BJ (cell line): Measurements from ENCODE around the gene SMAD7. TPM values are rescaled to one million over a fixed set of nuclear protein-coding genes. Genes with fewer than 3 reads are reported as not detected.

Experiments used
- CTCF ChIA-PET: fragments of 350-600 bp; formaldehyde crosslinking; extraction: SDS; loops from one replicate; lab custom pipeline; 2021; ENCODE audit warnings: antibody characterized with exemption, inconsistent platforms; lab: Yijun Ruan, JAX
- POLR2A ChIA-PET: fragments of 300-600 bp; sonication (Branson Sonifier 250); formaldehyde crosslinking; extraction: SDS; loops from one replicate; lab custom pipeline; 2021; ENCODE audit warnings: antibody characterized with exemption; lab: Charles Lee
- DNase-seq: peaks from one replicate; pipeline ENCODE4 v3.0.0-alpha.2; 2011; ENCODE audit warnings: low read depth
- H3K27me3 ChIP-seq: 2 replicates; pipeline ENCODE4 v1.6.0; 2011; ENCODE audit warnings: low read length; ENCODE audit not compliant: control insufficient read depth, insufficient read depth
- H3K36me3 ChIP-seq: 2 replicates; pipeline ENCODE4 v1.5.1; 2011; ENCODE audit warnings: low read length; ENCODE audit not compliant: control insufficient read depth, insufficient read depth
- H3K4me3 ChIP-seq: 2 replicates; pipeline ENCODE4 v1.5.1; 2011; ENCODE audit warnings: low read depth, mild to moderate bottlenecking, control low read depth, low read length
- CTCF ChIP-seq: IDR thresholded peaks from 2 replicates; pipeline ENCODE4 v1.5.1; 2011; ENCODE audit warnings: low read depth, mild to moderate bottlenecking, control low read depth, inconsistent platforms, low read length, moderate library complexity; ENCODE audit not compliant: insufficient read depth
- polyA plus RNA-seq: library from polyadenylated mRNA; depleted of rRNA; stranded (reverse); fragments of >200 nt; gene quantifications from 2 replicates; pipeline ENCODE4 v1.2.3, GENCODE V29; 2011

SMAD7 gene
- polyA plus RNA-seq, 1 experiment: 24.2 TPM

GRCh38 chr18:48929212-48929612 is 21.6 kb downstream of the SMAD7 start:
- DNase-seq: no peak
- Histone ChIP-seq H3K4me3 (no peak overlapping the region), H3K27me3 (no peaks in the 10 kb centered on the region), H3K36me3 (0 out of 2 replicates have a peak, but pooled peaks cover 2% of the 10 kb centered on the region)
- ChIA-PET POLR2A (interaction anchor here (0.6 to 1.0 kb wide), 2 partner anchors 97 to 128 kb away, joined by 3 read pairs; no protein-coding TSS in a partner anchor), CTCF (interaction anchor here (0.6 to 1.0 kb wide), 2 partner anchors 19 to 102 kb away, joined by 3 to 4 read pairs; no protein-coding TSS in a partner anchor)
- TF ChIP-seq CTCF: no peak

GRCh38 chr18:48928787-48929186 is 22.0 kb downstream of the SMAD7 start:
- ChIA-PET POLR2A (no interaction called here), CTCF (no interaction called here)
- no peak overlapping the region for H3K4me3 ChIP-seq

GRCh38 chr18:48927286-48928080 is 23.3 kb downstream of the SMAD7 start:
- ChIA-PET POLR2A (no interaction called here), CTCF (no interaction called here)
- Histone ChIP-seq H3K27me3 (no peaks in the 10 kb centered on the region), H3K4me3 (no peak overlapping the region), H3K36me3 (no peaks in the 10 kb centered on the region)
- no peak for DNase-seq
- no peak for TF ChIP-seq CTCF

More at GRCh38 chr18:48928787-48929186, 22.0 kb downstream of the SMAD7 start:
- Histone ChIP-seq H3K36me3 (0 out of 2 replicates have a peak, but pooled peaks cover 2% of the 10 kb centered on the region), H3K27me3 (no peaks in the 10 kb centered on the region)
- no peak for TF ChIP-seq CTCF
- no peak for DNase-seq

GRCh38 chr18:48926420-48926857 is 24.3 kb downstream of the SMAD7 start:
- CTCF ChIA-PET: interaction anchor here (0.6 kb wide), 1 partner anchor 116 kb away, joined by 3 read pairs; no protein-coding TSS in a partner anchor
- Histone ChIP-seq H3K27me3 (no peaks in the 10 kb centered on the region), H3K4me3 (no peak overlapping the region), H3K36me3 (peaks cover 1% of the 10 kb centered on the region)
- POLR2A ChIA-PET: no interaction called here
- no peak for DNase-seq
- TF ChIP-seq CTCF: no peak

- CTCF ChIA-PET: no interaction called here
- POLR2A ChIA-PET: no interaction called here
- no peak for TF ChIP-seq CTCF
- no peak overlapping the region for H3K4me3 ChIP-seq
- peaks cover 9% of the 10 kb centered on the region for H3K36me3 ChIP-seq
- no peaks in the 10 kb centered on the region for H3K27me3 ChIP-seq
- no peak for DNase-seq
Measured at GRCh38 chr18:48925491-48925780, 25.3 kb downstream of the SMAD7 start.
